Loucy (cell line): ENCODE data around the gene CFHR2.
"Not testable (repeated sequence)": the region's sequence is repeated elsewhere in the genome, so short reads cannot be mapped to it uniquely, and the experiment has no call there.

Experiments
- H2AFZ ChIP-seq: fragments of 200-600 bp; sonication (generic); 2 replicates; pipeline ENCODE4 v1.6.0; 2016; ENCODE audit warnings: antibody characterized with exemption, mild to moderate bottlenecking, low read length, moderate library complexity
- H3F3A ChIP-seq: fragments of 200-600 bp; 2 replicates; pipeline ENCODE4 v1.6.0; 2016; ENCODE audit warnings: antibody characterized with exemption, low read depth, mild to moderate bottlenecking
- H3K27me3 ChIP-seq: fragments of 200-600 bp; sonication (generic); 2 replicates; pipeline ENCODE4 v1.6.1; 2014; ENCODE audit warnings: low read length, mild to moderate bottlenecking; ENCODE audit not compliant: insufficient read depth, poor library complexity, severe bottlenecking
- H3K36me3 ChIP-seq: fragments of 200-600 bp; sonication (generic); 2 replicates; pipeline ENCODE4 v1.6.1; 2016; ENCODE audit warnings: low read length; ENCODE audit not compliant: insufficient read depth
- H3K4me1 ChIP-seq: fragments of 200-600 bp; sonication (generic); 2 replicates; pipeline ENCODE4 v1.5.1; 2014; ENCODE audit warnings: low read length, mild to moderate bottlenecking; ENCODE audit not compliant: insufficient read depth, poor library complexity, severe bottlenecking
- H3K4me2 ChIP-seq: fragments of 200-600 bp; sonication (generic); 2 replicates; pipeline ENCODE4 v1.6.0; 2014; ENCODE audit warnings: antibody characterized with exemption, low read length, low read depth, mild to moderate bottlenecking; ENCODE audit not compliant: poor library complexity, severe bottlenecking
- H3K4me3 ChIP-seq: fragments of 200-600 bp; sonication (generic); 2 replicates; pipeline ENCODE4 v1.5.1; 2014; ENCODE audit warnings: low read length, mild to moderate bottlenecking, mixed read lengths; ENCODE audit not compliant: poor library complexity, severe bottlenecking
- H3K79me2 ChIP-seq: fragments of 200-600 bp; sonication (generic); 2 replicates; pipeline ENCODE4 v1.6.1; 2014; ENCODE audit warnings: low read length; ENCODE audit not compliant: insufficient read depth
- H3K9ac ChIP-seq: fragments of 200-600 bp; sonication (generic); 2 replicates; pipeline ENCODE4 v1.6.0; 2014; ENCODE audit warnings: mild to moderate bottlenecking, low read depth, low read length, moderate library complexity; ENCODE audit not compliant: poor library complexity, severe bottlenecking
- H3K9me2 ChIP-seq: fragments of 200-600 bp; sonication (generic); replicated peaks from 2 replicates; pipeline ENCODE4 v1.6.1; 2016; ENCODE audit warnings: low read depth, low read length, mixed read lengths
- H3K9me3 ChIP-seq: fragments of 200-600 bp; sonication (generic); 2 replicates; pipeline ENCODE4 v1.6.1; 2014; ENCODE audit warnings: mild to moderate bottlenecking, antibody characterized with exemption, low read length, low read depth; ENCODE audit not compliant: insufficient read depth
- H4K20me1 ChIP-seq: fragments of 200-600 bp; sonication (generic); 2 replicates; pipeline ENCODE4 v1.6.0; 2014; ENCODE audit warnings: antibody characterized with exemption, low read length, mild to moderate bottlenecking; ENCODE audit not compliant: insufficient read depth, poor library complexity, severe bottlenecking
- CTCF ChIP-seq: fragments of 200-600 bp; sonication (generic); conservative IDR thresholded peaks from 2 replicates; pipeline ENCODE4 v1.5.1; 2014; ENCODE audit warnings: mild to moderate bottlenecking, antibody characterized with exemption, low read length
- EZH2phosphoT487 ChIP-seq: fragments of 200-600 bp; IDR thresholded peaks from 2 replicates; pipeline ENCODE4 v1.6.1; 2018; ENCODE audit warnings: antibody characterized with exemption, mild to moderate bottlenecking, moderate library complexity, borderline replicate concordance

Gene CFHR2

GRCh38 chr1:196933531-196934189, 9.9 kb upstream of the CFHR2 start:
- Histone ChIP-seq H3K4me2 (no peak overlapping the region), H2AFZ (no peak overlapping the region), H3K79me2 (no peaks in the 10 kb centered on the region)

GRCh38 chr1:196941474-196941873, 2.1 kb upstream of the CFHR2 start:
- H4K20me1 ChIP-seq, H2AFZ ChIP-seq, H3K79me2 ChIP-seq, H3K4me3 ChIP-seq, H3K9me3 ChIP-seq, H3K9ac ChIP-seq, H3K4me2 ChIP-seq, H3K9me2 ChIP-seq, H3F3A ChIP-seq, H3K36me3 ChIP-seq, H3K4me1 ChIP-seq, H3K27me3 ChIP-seq: not testable (repeated sequence)

More at GRCh38 chr1:196933531-196934189, 9.9 kb upstream of the CFHR2 start:
- no peaks in the 10 kb centered on the region for H3K9me2 ChIP-seq
- no peak for TF ChIP-seq CTCF
- no peak for TF ChIP-seq EZH2phosphoT487
- no peak overlapping the region for H3K9ac ChIP-seq
- no peak overlapping the region for H3K4me3 ChIP-seq
- H3K36me3 ChIP-seq = no peaks in the 10 kb centered on the region
- no peaks in the 10 kb centered on the region for H3K9me3 ChIP-seq
- no peaks in the 10 kb centered on the region for H3K27me3 ChIP-seq
- H3F3A ChIP-seq = no peaks in the 10 kb centered on the region
- no peaks in the 10 kb centered on the region for H4K20me1 ChIP-seq
- H3K4me1 ChIP-seq = no peaks in the 10 kb centered on the region

- H3K4me2 ChIP-seq = no peak overlapping the region
- H3K9ac ChIP-seq = no peak overlapping the region
- TF ChIP-seq EZH2phosphoT487 (no peak), CTCF (no peak)
- no peaks in the 10 kb centered on the region for H3K9me3 ChIP-seq
- no peaks in the 10 kb centered on the region for H3K4me1 ChIP-seq
- H3K36me3 ChIP-seq = no peaks in the 10 kb centered on the region
- no peaks in the 10 kb centered on the region for H3F3A ChIP-seq
- H3K79me2 ChIP-seq = no peaks in the 10 kb centered on the region
- no peaks in the 10 kb centered on the region for H4K20me1 ChIP-seq
- no peaks in the 10 kb centered on the region for H3K27me3 ChIP-seq
- H3K4me3 ChIP-seq = no peak overlapping the region
- H2AFZ ChIP-seq = no peak overlapping the region
- no peaks in the 10 kb centered on the region for H3K9me2 ChIP-seq
Observed at GRCh38 chr1:196951711-196952394, 8.3 kb downstream of the CFHR2 start.

GRCh38 chr1:196954778-196955177, 11.2 kb downstream of the CFHR2 start:
- Histone ChIP-seq H2AFZ (no peak overlapping the region), H3K79me2 (no peaks in the 10 kb centered on the region), H3K36me3 (no peaks in the 10 kb centered on the region), H3K9me3 (no peaks in the 10 kb centered on the region), H3F3A (no peaks in the 10 kb centered on the region), H4K20me1 (no peaks in the 10 kb centered on the region), H3K4me2 (no peak overlapping the region), H3K4me3 (no peak overlapping the region), H3K4me1 (no peaks in the 10 kb centered on the region), H3K27me3 (no peaks in the 10 kb centered on the region), H3K9me2 (no peaks in the 10 kb centered on the region), H3K9ac (no peak overlapping the region)
- no peak for TF ChIP-seq CTCF
- TF ChIP-seq EZH2phosphoT487 = no peak
